Measurements from ENCODE around the gene ADPGK.

- TF ChIP-seq POLR2A (IDR thresholded peaks at IDR 0.05; ENCODE audit: low read depth, low read length) (no peak), POLR2AphosphoS5 (IDR thresholded peaks at IDR 0.05; ENCODE audit: low read depth, low read length) (no peak)
These were observed 3.3 kb upstream of the ADPGK start for GRCh38 chr15:72786676-72787345.

All from GM12892 (cell line).